CD4-positive, alpha-beta T cell treated with Interleukin-15 for 4 hours (primary cell): ENCODE measurements around the gene CEACAM6.
A peak's percentile ranks its signal among the peaks of the same experiment; 100 is the strongest.
"Not testable (repeated sequence)": the region's sequence is repeated elsewhere in the genome, so short reads cannot be mapped to it uniquely, and the experiment has no call there.

Experiments
- DNase-seq: peaks from one replicate; pipeline ENCODE4 v3.0.0-alpha.2; 2020; ENCODE audit warnings: low spot score

The CEACAM6 gene

DNA sequence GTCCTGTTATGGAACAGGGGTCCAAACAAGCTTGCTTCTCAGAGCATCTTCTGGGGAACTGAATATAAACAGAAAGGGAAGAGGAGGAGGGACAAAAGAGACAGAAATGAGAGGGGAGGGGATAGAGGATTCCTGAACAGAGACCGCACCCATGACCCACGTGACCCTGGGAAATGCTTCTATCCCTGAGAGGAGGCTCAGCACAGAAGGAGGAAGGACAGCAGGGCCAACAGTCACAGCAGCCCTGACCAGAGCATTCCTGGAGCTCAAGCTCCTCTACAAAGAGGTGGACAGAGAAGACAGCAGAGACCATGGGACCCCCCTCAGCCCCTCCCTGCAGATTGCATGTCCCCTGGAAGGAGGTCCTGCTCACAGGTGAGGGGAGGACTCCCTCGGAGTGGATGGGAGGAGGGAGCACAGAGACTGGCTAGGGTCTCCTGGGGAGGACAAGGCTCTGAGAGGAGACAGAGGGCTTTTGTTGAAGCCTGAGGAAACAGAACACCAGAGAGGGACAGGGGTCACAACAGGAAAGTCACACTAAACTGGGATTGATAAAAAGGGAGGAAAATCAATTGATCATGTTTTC, at the start of gene CEACAM6:
CEACAM6 (plus strand) TSS at position 203 of the 586 bp plus-strand sequence; CDS start at position 312, 109 bp downstream.
- no peak for DNase-seq

DNA sequence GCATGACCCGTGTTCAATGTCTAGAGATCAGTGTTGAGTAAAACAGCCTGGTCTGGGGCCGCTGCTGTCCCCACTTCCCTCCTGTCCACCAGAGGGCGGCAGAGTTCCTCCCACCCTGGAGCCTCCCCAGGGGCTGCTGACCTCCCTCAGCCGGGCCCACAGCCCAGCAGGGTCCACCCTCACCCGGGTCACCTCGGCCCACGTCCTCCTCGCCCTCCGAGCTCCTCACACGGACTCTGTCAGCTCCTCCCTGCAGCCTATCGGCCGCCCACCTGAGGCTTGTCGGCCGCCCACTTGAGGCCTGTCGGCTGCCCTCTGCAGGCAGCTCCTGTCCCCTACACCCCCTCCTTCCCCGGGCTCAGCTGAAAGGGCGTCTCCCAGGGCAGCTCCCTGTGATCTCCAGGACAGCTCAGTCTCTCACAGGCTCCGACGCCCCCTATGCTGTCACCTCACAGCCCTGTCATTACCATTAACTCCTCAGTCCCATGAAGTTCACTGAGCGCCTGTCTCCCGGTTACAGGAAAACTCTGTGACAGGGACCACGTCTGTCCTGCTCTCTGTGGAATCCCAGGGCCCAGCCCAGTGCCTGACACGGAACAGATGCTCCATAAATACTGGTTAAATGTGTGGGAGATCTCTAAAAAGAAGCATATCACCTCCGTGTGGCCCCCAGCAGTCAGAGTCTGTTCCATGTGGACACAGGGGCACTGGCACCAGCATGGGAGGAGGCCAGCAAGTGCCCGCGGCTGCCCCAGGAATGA, 48.4 kb upstream of the CEACAM6 start:
- peak; percentile 55 for DNase-seq

DNA sequence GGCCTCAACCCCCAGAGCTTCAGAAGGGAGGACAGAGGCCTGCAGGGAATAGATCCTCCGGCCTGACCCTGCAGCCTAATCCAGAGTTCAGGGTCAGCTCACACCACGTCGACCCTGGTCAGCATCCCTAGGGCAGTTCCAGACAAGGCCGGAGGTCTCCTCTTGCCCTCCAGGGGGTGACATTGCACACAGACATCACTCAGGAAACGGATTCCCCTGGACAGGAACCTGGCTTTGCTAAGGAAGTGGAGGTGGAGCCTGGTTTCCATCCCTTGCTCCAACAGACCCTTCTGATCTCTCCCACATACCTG, 47.9 kb upstream of the CEACAM6 start:
- no peak for DNase-seq

DNA sequence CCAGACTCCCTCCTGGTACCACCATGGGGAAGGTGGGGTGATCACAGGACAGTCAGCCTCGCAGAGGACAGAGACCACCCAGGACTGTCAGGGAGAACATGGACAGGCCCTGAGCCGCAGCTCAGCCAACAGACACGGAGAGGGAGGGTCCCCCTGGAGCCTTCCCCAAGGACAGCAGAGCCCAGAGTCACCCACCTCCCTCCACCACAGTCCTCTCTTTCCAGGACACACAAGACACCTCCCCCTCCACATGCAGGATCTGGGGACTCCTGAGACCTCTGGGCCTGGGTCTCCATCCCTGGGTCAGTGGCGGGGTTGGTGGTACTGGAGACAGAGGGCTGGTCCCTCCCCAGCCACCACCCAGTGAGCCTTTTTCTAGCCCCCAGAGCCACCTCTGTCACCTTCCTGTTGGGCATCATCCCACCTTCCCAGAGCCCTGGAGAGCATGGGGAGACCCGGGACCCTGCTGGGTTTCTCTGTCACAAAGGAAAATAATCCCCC, 47.4 kb upstream of the CEACAM6 start:
- no peak for DNase-seq

DNA sequence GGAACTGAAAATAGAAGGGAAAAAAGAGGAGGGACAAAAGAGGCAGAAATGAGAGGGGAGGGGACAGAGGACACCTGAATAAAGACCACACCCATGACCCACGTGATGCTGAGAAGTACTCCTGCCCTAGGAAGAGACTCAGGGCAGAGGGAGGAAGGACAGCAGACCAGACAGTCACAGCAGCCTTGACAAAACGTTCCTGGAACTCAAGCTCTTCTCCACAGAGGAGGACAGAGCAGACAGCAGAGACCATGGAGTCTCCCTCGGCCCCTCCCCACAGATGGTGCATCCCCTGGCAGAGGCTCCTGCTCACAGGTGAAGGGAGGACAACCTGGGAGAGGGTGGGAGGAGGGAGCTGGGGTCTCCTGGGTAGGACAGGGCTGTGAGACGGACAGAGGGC, 46.8 kb upstream of the CEACAM6 start, which contains the start of gene CEACAM5:
CEACAM5 (plus strand) TSS at position 146 of the 400 bp plus-strand sequence; CDS start at position 252, 106 bp downstream.
- no peak for DNase-seq

DNA sequence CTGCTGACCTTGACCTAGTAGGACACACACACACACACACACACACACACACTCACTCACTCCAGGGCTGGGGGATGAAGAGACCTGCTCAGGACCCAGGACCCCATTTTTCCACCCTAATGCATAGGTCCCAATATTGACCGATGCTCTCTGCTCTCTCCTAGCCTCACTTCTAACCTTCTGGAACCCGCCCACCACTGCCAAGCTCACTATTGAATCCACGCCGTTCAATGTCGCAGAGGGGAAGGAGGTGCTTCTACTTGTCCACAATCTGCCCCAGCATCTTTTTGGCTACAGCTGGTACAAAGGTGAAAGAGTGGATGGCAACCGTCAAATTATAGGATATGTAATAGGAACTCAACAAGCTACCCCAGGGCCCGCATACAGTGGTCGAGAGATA, 45.8 kb upstream of the CEACAM6 start:
- DNase-seq = not testable (repeated sequence)

DNA sequence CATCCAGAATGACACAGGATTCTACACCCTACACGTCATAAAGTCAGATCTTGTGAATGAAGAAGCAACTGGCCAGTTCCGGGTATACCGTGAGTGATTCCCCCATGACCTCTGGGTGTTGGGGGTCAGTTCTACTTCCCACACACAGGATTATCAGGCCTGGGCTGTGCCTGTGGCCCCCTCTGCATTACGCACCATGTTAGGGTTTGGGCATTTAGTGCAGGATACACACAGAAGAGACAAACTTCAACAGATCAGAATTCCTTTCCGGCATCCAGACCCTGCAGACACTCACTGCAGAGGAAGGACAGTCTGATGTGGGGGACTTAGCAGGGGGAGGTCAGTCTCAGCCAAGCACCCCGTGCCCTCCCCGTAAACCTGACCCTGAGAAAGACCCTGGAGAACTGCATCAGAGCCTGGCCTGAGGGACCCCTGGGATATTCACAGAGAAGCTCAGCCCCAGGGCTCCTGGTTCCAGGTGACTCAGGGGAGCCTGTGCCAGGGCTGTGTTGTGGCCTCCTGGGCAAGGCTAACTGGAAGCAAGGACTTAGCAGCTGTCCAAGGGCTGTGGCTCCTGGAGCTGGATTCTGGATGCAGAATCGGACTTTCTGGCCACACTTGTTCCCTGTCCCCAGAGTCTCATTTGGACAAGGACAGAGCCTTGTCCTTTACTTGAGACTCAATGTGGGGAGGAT, 45.2 kb upstream of the CEACAM6 start:
- no peak for DNase-seq

DNA sequence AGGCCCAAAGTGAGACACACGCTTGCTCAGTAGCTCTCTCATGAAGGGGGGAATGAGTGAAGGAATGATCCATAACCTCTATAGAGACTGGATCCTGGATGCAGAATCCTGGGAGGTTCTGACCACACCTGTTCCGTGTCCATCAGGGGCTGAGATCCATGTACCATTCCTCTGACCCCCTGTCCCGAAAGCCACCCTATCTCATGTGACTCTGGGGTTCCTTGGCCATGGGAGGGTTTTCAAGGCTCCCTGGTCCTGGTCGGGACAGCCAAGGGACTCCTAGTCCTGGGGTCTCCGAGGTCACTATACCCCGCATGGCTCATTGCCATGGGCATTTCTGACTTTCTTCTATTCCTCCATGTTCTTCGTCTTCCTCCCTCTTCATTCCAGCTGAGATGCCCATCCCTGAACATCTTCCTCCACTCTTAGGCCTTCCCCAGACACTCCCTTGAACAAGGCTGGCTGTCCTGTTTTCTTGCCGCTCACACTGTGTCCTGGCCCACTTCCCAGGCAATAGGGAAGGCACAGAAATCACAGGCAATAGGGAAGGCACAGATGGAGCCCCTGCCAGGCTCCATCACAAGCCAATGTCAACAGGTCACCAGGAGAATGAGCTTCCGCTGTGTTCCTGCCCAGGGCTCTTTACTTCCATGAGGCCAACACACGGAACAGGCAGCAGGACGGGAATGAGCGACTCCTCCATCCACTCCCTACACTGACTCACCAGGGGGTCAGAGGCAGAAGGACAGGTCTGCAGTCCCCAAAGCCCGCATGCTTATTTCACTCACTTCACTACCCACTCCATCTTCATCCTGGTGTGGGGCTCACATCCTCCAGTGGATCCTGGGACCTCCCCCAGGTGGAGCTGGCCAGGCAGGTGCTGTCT, 43.7 kb upstream of the CEACAM6 start:
- DNase-seq = no peak

DNA sequence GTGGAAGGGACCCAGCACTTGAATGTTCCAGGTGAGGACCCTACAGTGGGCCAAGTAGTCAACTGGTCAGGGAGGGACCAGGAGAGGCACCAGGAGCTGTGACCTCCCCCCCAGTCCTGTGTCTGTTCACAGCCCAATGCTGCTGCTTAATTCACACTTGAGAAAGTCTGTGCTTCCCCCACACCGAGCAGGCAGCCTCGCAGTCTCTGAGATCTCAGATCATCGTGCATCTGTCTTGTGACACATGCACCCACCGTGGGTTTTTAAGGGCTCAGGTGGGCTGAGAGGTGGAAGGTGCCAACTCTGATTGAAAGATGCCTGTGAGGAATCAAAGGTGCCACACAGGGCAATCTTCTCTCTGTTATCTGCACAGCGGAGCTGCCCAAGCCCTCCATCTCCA, 40.7 kb upstream of the CEACAM6 start:
- DNase-seq = no peak

DNA sequence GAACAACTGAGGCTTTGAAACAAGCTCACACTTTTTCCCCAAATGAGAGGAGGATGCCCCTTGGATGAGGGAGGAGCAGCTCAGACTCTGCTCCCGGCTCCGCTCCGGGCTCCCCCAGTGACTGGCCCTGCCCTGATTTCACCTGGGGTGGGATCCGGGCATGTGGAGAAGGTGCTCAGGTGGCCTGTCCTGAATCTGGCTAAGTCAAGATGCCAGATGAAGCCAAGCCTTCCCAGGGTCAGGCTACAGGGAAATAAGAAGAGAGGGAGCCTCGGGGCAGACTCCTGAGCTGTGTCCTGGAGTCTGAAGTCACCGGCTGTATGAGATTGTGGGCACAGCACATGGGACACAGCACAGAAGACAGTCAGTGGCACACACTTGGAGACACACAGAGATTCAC, 36.6 kb upstream of the CEACAM6 start:
- no peak for DNase-seq

DNA sequence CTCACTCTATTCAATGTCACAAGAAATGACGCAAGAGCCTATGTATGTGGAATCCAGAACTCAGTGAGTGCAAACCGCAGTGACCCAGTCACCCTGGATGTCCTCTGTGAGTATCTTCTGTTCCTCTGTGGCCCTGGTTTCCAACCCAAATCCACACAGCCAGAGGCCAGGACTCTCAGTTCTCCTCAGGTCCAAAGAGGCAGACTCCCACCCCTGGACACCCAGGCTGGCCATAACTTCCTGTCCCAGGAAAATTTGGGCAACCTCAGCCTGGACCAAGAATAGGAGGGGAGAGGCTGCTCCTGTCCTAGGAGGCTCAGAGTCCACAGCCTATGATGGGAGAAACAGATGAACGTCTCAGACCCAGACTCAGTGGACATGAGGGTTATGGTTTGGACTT, 35.2 kb upstream of the CEACAM6 start:
- DNase-seq = no peak

DNA sequence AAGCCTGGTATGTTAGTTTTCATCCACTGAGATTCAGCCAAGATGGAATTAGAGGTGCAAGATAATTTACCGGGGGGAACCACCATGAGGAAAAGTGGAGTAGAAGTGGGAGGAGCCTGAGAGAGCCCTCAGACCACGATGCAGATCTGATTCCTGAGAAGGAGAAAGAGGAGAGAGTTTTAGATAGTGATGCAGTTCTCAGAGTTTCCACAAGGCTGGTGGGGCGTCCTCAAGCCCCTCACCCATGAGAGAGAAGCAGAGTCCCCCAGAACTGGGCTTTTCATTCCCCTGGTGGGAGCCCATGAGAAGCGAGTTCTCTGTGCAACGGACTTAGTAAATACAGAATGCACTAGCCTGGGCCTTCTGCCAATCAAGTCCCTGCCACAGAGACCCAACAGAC, 28.8 kb upstream of the CEACAM6 start:
- no peak for DNase-seq

DNA sequence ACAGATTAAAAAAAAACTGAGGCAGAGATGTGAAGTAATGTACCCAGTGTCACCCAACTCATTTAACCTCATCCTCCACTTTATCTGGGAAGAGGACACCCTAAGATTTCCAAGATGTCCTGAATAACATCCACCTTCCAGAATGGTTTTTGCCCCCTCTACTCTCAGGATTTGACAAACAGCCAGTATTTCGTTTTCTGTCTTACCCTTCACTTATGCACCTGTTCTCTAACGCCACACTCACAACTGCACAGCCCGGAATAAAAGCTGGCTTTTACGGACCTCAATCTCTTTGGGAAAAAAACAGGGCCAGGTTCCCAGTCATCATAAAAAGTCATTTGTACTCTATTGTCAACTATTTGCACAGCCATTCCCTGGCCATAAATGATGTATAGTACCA, 21.2 kb upstream of the CEACAM6 start:
- no peak for DNase-seq

DNA sequence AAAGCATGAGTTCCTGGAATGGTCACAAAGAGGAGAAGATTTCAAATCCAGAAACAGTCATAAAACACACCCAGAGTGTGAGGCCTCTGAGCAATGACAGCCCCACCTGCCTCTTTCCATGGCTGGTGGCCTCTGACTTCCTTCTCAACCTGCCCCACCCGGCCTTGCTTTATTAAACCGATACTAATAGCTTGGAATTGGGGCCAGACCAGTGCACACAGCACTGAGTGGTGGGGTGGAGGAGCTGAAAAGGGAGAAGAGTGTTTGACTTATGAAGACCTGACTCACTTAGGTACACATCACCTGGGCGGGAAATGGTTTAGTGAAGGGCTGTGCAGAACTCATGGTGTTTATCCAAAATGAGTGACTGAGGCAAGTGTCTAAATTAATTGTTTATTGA, 20.7 kb upstream of the CEACAM6 start:
- no peak for DNase-seq

DNA sequence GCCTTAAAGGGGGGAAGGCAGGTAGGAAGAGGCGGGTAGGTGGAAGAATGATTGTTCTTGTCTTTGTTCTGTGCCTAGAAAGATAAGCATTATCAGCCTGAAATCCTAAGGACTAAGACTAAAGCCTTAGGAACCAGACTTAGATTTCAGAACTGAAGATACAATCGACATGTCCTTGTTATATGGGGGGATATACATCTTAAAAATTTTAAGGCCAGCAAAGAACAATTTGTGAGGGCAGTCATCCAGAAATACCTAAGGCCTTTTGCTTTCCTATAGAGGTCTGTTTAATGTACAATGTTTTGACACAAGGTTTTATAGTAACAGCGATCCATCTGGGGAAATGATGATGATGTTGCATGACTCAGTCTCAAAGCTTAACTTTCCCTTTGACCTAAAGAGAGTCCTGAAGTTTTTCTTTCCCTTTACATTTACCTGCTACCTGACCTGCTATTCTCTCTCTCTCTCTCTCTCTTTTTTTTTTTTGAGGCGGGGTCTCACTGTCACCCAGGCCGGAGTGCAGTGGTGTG, 20.2 kb upstream of the CEACAM6 start:
- no peak for DNase-seq

DNA sequence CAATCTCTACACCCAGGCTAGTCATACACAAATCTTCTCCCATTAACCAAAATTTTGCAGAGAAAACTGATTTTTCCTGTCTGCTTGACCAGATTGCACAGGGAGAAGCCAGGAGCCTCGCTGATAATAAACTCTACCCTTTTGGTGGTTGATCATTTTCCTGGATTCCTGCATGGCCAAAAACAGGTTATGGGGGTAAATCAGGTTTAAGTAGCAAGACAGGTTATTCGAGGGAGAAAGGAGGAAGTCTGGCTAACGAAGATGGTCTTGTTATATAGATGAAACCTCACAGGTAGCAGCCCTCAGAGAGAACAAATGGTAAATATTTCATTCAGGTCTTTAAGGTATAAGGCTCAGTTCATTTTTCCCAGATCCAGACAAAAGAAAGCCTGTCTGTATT, 16.0 kb upstream of the CEACAM6 start:
- DNase-seq = no peak

DNA sequence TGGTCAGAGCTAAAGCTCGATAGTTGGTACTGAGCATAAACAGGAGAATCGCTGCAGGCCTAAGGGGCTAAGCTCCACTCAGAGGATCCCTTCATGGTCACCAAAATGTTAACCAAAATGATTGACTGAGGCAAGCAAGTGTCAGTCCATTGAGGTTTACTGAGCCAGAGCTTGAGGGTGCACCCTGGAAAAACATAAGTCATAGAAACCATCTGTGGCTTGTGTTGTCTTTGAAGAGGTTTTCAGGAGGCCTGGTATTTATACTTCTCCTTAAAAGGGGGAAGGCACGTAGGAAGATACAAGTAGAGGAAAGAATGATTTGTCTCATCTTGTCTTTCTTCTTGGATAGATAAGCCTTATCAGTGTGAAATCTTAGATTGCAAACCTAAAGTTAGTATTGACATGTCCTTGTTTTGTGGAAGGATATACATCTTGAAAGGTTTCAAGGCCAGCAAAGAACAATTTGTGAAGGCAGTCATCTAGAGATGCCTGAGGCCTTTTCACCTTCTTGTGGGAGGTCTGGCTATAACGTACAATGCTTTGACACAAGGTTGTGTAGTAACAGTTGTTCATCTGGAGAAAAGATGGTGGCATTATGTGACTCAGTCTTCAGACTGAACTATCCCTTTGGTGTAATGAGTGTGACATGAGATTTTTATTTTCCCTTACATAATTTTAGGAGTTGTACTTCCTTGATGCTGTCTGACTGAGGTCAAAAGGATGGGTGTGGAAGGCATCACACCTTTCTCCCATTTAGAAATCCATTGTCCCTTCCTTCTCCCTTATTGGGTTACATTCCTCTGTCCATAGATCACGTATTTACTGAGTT, 14.7 kb upstream of the CEACAM6 start:
- no peak for DNase-seq

DNA sequence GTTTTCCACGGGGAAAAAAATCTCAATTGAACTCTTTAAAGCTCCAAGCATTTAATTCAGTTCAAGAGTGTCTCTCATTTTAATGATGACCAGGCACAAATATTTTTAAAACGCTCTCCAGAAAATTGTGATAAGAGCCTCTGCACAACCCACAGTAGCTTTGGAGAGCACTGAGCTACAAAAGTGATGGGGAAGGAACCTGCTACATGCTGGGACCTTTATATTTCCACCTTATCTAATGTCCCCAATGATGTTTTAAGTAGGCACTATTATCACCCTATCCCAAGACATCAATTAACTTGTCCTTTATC, 14.1 kb upstream of the CEACAM6 start:
- no peak for DNase-seq

DNA sequence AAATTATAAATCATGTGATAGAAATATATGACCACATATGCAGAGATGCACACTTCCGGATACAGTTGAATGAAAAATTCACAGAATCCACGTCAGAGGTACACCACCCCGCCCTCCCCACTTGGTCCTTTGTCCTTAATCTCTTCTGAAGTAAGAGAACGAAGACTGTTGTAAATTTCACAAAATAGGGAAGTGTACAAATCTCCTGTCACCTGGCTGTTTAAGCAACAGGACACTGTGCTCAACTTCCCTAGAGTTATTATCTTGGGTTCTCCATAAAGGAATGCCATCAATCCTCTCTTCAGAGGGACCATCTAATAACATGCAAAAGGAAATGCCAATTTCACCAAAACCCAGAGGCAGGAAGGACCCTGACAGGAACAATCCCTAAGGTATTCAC, 10.5 kb upstream of the CEACAM6 start:
- no peak for DNase-seq

DNA sequence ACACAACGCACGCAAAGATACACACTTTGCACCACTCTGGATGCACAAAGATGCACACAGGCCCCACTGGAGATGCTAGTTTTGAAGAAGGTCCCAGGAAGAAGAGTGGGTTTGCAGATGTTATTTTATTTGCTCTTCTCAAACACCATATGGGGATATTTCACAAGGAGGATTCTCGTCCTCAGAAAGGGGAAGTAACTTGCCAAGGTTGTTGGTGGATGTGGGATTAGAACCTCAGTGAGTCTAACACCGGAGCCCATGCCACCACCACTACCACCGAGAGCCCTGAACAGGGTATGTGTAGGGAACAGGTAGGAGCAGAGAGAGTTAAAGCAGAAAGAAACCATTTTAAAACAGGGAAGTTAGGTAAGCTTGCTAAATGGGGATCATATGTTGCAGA, 9.6 kb upstream of the CEACAM6 start:
- no peak for DNase-seq

DNA sequence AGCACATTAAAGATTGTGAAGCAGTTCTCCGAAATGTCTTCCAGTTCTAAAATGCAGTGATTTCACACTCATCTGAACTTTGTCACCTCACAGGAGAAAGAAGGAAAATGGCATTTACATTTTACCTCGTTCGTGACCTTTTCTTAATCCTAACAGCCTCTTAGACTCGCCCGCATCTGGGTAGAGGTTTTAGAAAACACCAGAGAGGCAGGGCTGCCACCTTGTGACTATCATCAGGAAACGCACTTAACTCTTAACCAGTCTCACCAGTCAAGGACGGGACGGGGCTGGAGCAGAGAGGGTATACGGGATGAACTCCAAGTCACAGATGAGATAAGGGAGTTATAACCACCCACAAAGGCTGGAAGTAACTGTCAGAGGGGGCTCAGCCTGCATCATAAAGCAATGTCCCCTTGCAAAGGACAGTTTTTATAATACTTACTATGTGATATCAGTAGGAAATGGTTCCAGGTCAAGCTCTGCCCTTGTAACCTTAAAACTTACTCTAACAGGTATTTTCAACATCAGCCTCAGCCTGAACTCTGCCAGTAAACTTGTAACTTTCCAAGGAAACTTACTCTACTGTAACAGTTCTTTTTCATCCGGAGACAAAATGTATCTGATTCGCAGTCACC, 8.6 kb upstream of the CEACAM6 start:
- DNase-seq = peak; percentile 29
